Left lung (tissue), 10 donors: ENCODE data around the gene KIF26A. TPM values are rescaled to one million over a fixed set of nuclear protein-coding genes. Genes with fewer than 3 reads are reported as not detected.

Experiments
- ATAC-seq: fragments of 200-7000 bp; cut with Tn5 transposase; one replicate; pipeline ENCODE4 v1.9.1; 2020; ENCODE audit warnings: moderate library complexity
- DNase-seq, 4 donors: peaks; one replicate each; pipeline ENCODE4 v3.0.0-alpha.2; 2013 to 2020
- H3K27ac ChIP-seq, 2 donors: fragments of 200-600 bp; sonication (generic) in 1 of 2; one replicate each; pipeline versions ENCODE4 v1.5.0 to v1.8.0; 2020 to 2021
- H3K27me3 ChIP-seq, 2 donors: fragments of 200-600 bp; sonication (generic) in 1 of 2; one replicate each; pipeline versions ENCODE4 v1.5.0 to v1.8.0; 2020 to 2021
- H3K36me3 ChIP-seq, 2 donors: fragments of 200-600 bp; sonication (generic) in 1 of 2; one replicate each; pipeline versions ENCODE4 v1.5.0 to v1.8.0; 2020 to 2021
- H3K4me1 ChIP-seq, 2 donors: fragments of 200-600 bp; one replicate each; pipeline ENCODE4 v1.8.0; 2021
- H3K4me3 ChIP-seq, 2 donors: fragments of 200-600 bp; sonication (generic) in 1 of 2; one replicate each; pipeline versions ENCODE4 v1.5.0 to v1.8.0; 2020 to 2021; ENCODE audit warnings: mild to moderate bottlenecking in 1 of 2
- H3K9me3 ChIP-seq, 2 donors: fragments of 200-600 bp; sonication (generic) in 1 of 2; one replicate each; pipeline versions ENCODE4 v1.5.0 to v1.8.0; 2020 to 2021
- intact Hi-C, 2 donors: fragments of 100-400 bp; cut with DNase I; formaldehyde crosslinking; loops; one replicate each; pipeline versions ENCODE4 v1.11.2 to v1.14.2; 2022
- polyA plus RNA-seq, 6 donors: library from polyadenylated mRNA; unstranded; fragments of 120-200 nt; gene quantifications; one replicate each; pipeline ENCODE4 v1.2.1, GENCODE V29; 2013; ENCODE audit not compliant: insufficient read length in 6 of 6
- total RNA-seq, 2 donors: library from RNA; stranded (reverse); fragmentation: NEBNext Ultra II Directional; extraction: Animal tissue kit (Norgen Biotek cat#: 25700); gene quantifications; one replicate each; pipeline ENCODE4 v1.2.1, GENCODE V29; 2021
- TF ChIP-seq, protein P1 (sequence below), 2 donors: fragments of 200-600 bp; sonication (generic) in 1 of 2; IDR thresholded peaks; one replicate each; pipeline versions ENCODE4 v1.5.0 to v1.8.0; 2021; ENCODE audit warnings: antibody characterized with exemption in 2 of 2
- donor health status: DM: no; HTN: yes; CAD: no.
- donor health status: DM: no; HTN: no; CAD: no.

The KIF26A gene
- total and polyA plus RNA-seq, 8 donors, result 4.5 to 25.5 (median 14.4) TPM

DNA sequence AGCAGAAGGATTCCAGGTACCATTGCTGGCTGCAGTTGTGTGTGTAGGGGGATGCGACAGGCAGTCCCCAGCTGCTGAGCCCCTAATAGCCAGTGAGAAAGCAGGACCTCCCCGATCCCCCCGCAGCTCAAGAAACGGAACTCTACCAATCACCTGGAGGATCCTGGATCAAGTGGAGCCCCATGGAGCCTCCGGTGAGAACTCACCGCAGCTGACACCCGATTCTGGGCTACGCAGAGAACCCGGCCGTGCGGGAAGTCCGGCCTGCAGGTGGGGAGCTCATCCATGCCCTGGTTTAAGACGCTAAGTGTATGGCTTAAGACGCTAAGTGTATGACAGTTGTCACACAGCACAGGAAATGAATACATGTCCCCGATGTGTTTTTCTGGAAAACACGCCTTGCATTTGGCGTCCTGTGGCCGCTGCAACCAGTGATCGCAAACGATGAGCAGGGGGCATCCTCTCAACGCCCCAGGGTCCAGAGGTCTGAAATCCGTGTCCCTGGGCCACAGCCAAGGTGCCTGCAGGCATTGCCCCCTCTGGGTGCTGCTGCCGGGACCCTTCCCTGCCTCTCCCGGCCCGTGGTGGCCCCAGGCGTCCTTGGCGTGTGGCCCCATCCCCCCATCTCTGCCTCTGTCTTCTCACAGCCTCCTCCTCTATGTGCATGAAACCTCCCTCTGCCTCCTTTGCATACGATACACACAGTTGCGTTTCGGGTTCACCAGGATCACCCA, 75.1 kb downstream of the KIF26A start:
- intact Hi-C loops, result no loop called here
- TF ChIP-seq, protein P1, sequence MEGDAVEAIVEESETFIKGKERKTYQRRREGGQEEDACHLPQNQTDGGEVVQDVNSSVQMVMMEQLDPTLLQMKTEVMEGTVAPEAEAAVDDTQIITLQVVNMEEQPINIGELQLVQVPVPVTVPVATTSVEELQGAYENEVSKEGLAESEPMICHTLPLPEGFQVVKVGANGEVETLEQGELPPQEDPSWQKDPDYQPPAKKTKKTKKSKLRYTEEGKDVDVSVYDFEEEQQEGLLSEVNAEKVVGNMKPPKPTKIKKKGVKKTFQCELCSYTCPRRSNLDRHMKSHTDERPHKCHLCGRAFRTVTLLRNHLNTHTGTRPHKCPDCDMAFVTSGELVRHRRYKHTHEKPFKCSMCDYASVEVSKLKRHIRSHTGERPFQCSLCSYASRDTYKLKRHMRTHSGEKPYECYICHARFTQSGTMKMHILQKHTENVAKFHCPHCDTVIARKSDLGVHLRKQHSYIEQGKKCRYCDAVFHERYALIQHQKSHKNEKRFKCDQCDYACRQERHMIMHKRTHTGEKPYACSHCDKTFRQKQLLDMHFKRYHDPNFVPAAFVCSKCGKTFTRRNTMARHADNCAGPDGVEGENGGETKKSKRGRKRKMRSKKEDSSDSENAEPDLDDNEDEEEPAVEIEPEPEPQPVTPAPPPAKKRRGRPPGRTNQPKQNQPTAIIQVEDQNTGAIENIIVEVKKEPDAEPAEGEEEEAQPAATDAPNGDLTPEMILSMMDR (IDR thresholded peaks at IDR 0.05), result no peak
- H3K36me3 ChIP-seq, result no peaks in the 10 kb centered on the region
- DNase-seq (peak in 1 of 4 donors; percentile 47), ATAC-seq (no peak)
- no peak overlapping the region for H3K27ac ChIP-seq
- H3K4me3 ChIP-seq, result no peak overlapping the region
- H3K4me1 ChIP-seq, result no peaks in the 10 kb centered on the region
- peaks cover 0 to 15% of the 10 kb centered on the region in 2 donors for H3K27me3 ChIP-seq
- no peaks in the 10 kb centered on the region for H3K9me3 ChIP-seq

DNA sequence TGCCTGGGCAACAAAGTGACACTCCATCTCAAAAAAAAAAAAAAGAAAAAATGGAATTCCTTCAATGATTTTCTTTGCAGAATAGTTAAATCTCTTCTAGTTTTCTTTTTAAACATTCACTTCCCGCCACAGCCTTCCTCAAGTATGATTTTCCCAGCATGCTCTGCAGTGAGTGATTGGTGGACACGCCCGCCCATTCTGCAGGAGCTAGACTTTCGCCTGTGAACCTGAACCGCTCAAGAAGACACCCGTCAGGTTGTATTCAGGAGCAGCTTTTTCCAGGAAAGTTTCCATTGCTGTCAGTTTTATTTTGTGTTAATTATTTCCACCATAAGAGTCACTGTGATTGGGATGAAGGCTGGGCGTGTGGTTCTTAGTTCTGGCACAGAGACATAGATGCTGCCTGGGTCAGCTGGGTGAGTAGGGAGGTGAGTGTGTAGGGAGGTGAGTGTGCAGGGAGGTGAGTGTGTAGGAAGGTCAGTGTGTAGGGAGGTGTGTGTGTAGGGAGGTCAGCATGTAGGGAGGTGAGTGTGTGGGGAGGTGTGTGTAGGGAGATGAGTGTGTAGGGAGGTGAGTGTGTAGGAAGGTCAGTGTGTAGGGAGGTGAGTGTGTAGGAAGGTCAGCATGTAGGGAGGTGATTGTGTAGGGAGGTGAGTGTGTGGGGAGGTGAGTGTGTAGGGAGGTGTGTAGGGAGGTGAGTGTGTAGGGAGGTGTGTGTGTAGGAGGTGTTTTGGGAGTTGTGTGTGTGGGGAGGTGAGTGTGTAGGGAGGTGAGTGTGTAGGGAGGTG, 76.2 kb downstream of the KIF26A start:
- H3K27ac ChIP-seq, result no peak overlapping the region
- peaks cover 0 to 22% of the 10 kb centered on the region in 2 donors for H3K27me3 ChIP-seq
- no peaks in the 10 kb centered on the region for H3K4me1 ChIP-seq
- DNase-seq, result peak in 1 of 4 donors; percentile 6
- TF ChIP-seq, protein P1 (IDR thresholded peaks at IDR 0.05), result no peak
- ATAC-seq, result no peak
- no peak overlapping the region for H3K4me3 ChIP-seq
- intact Hi-C loops, result no loop called here
- H3K9me3 ChIP-seq, result no peaks in the 10 kb centered on the region
- H3K36me3 ChIP-seq, result no peaks in the 10 kb centered on the region

DNA sequence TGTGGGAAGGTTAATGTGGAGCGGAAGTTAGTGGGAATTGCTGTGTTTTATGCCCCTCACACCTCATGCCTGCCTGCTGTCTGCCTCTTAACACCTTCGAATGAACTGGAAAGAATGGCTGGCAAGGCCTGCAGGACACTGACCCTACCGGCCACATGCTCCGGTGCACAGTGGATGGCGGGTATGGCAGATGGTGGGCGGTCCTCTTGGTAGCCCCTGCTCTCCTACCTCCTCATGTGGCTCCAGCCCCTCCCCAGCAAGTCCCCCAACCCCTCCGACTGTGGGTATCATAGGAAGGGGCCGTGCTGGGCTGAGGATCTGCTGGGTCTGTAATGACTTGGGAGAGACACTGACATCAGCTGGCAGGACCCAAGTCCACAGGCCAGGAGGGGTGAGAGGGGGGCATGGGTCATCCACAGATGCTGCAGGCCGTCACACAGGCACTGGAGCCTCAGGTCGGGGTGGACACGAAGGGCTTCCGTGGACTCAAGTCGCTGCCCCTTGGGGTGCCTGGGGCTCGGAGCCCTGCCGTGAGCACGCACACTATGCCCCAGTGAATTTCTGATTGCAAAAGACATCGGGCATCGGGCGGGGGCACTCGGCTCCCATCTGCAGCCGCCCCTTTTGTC, 77.4 kb downstream of the KIF26A start:
- H3K4me3 ChIP-seq, result no peak overlapping the region
- TF ChIP-seq, protein P1 (IDR thresholded peaks at IDR 0.05), result no peak
- H3K27ac ChIP-seq, result no peak overlapping the region
- peak in 1 of 4 donors; percentile 49 for DNase-seq
- no peaks in the 10 kb centered on the region for H3K9me3 ChIP-seq
- H3K27me3 ChIP-seq, result peaks cover 0 to 34% of the 10 kb centered on the region in 2 donors
- no peaks in the 10 kb centered on the region for H3K4me1 ChIP-seq
- no peaks in the 10 kb centered on the region for H3K36me3 ChIP-seq
- intact Hi-C loops, result no loop called here
- no peak for ATAC-seq

DNA sequence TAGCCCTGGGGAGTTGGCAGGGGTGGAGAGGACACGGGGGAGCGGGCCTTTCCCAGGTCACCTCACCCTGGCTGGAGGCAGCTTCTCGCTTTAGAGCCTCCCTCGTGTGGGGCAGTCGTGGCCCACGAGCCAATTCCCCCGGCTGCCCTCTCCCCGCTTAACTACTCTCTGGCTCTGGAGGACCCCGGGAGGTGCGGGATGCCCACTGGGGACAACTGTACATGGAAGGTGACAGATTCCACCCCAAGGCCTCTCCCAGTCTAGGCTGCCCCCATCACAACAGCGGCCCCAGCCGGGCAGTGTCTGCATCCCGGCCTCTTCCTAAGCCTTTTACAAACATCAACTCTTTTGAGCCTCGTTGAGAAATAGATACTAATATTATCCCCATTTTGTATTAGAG, 78.1 kb downstream of the KIF26A start:
- intact Hi-C loops, result no loop called here

More for the DNA sequence above, 78.1 kb downstream of the KIF26A start:
- Histone ChIP-seq H3K4me3 (no peak overlapping the region), H3K4me1 (no peaks in the 10 kb centered on the region), H3K27ac (no peak overlapping the region), H3K9me3 (no peaks in the 10 kb centered on the region), H3K27me3 (peaks cover 0 to 40% of the 10 kb centered on the region in 2 donors), H3K36me3 (no peaks in the 10 kb centered on the region)
- ATAC-seq (no peak), DNase-seq (peak in 1 of 4 donors; percentile 62)
- TF ChIP-seq, protein P1 (IDR thresholded peaks at IDR 0.05), result no peak
